PC-9 (cell line): Measurements from ENCODE around the gene TNFRSF12A. TPM values are rescaled to one million over a fixed set of nuclear protein-coding genes. Genes with fewer than 3 reads are reported as not detected.

Experiments
- BruUV-seq: library from RNA; stranded (reverse); fragments of 400-500 nt; replicated peaks from 2 replicates; lab custom pipeline; 2021; lab: Mats Ljungman, UMichigan
- CTCF ChIA-PET: fragments of 300-600 bp; sonication (Branson Sonifier 250); formaldehyde crosslinking; loops from one replicate; lab custom pipeline; 2022; ENCODE audit warnings: antibody characterized with exemption; lab: Charles Lee
- POLR2A ChIA-PET: fragments of 300-600 bp; sonication (Branson Sonifier 250); formaldehyde crosslinking; loops from one replicate; lab custom pipeline; 2022; ENCODE audit warnings: antibody characterized with exemption; ENCODE audit not compliant: unreplicated experiment; lab: Charles Lee
- DNase-seq, 2 experiments: peaks; one replicate each; pipeline versions ENCODE4 v3.0.0 to v3.0.0-alpha.2; 2015 to 2022; ENCODE audit warnings: mixed read lengths in 1 of 2
- H2AFZ ChIP-seq: fragments of 200-600 bp; sonication (generic); 2 replicates; pipeline ENCODE4 v1.8.1; 2017; ENCODE audit warnings: antibody characterized with exemption
- H3F3A ChIP-seq: fragments of 200-600 bp; sonication (generic); 2 replicates; pipeline ENCODE4 v1.8.1; 2017; ENCODE audit warnings: antibody characterized with exemption, mild to moderate bottlenecking, low read depth; ENCODE audit not compliant: insufficient read depth
- H3K27ac ChIP-seq: fragments of 200-600 bp; sonication (generic); 2 replicates; pipeline ENCODE4 v1.6.1; 2016; ENCODE audit warnings: mixed run types
- H3K27me3 ChIP-seq: fragments of 200-600 bp; sonication (generic); 2 replicates; pipeline ENCODE4 v1.6.1; 2016; ENCODE audit warnings: low read depth, mixed run types; ENCODE audit not compliant: insufficient read depth
- H3K36me3 ChIP-seq: fragments of 200-600 bp; sonication (generic); 2 replicates; pipeline ENCODE4 v1.6.1; 2016; ENCODE audit warnings: low read depth, mixed run types
- H3K4me1 ChIP-seq: fragments of 200-600 bp; sonication (generic); replicated peaks from 2 replicates; pipeline ENCODE4 v1.6.1; 2016; ENCODE audit warnings: mixed run types; ENCODE audit not compliant: insufficient read depth
- H3K4me2 ChIP-seq: fragments of 200-600 bp; sonication (generic); 2 replicates; pipeline ENCODE4 v1.6.1; 2017; ENCODE audit warnings: mixed run types
- H3K4me3 ChIP-seq: fragments of 200-600 bp; sonication (generic); 2 replicates; pipeline ENCODE4 v1.6.1; 2016; ENCODE audit warnings: mixed run types
- H3K79me2 ChIP-seq: fragments of 200-600 bp; sonication (generic); 2 replicates; pipeline ENCODE4 v1.6.1; 2017; ENCODE audit warnings: low read depth, mixed run types
- H3K9me2 ChIP-seq: fragments of 200-600 bp; sonication (generic); 2 replicates; pipeline ENCODE4 v1.8.1; 2017; ENCODE audit warnings: mild to moderate bottlenecking; ENCODE audit not compliant: insufficient read depth
- H3K9me3 ChIP-seq: fragments of 200-600 bp; sonication (generic); 2 replicates; pipeline ENCODE4 v1.8.1; 2016; ENCODE audit warnings: low read depth; ENCODE audit not compliant: insufficient read depth
- H4K20me1 ChIP-seq: fragments of 200-600 bp; sonication (generic); 2 replicates; pipeline ENCODE4 v1.8.1; 2017; ENCODE audit not compliant: insufficient read depth
- CTCF ChIP-seq: fragments of 200-600 bp; sonication (generic); conservative IDR thresholded peaks from 2 replicates; pipeline ENCODE4 v1.6.1; 2017; ENCODE audit warnings: mixed run types, antibody characterized with exemption, mild to moderate bottlenecking, moderate library complexity
- EZH2 ChIP-seq: fragments of 200-600 bp; sonication (generic); IDR thresholded peaks from 2 replicates; pipeline ENCODE4 v1.8.0; 2017; ENCODE audit warnings: antibody characterized with exemption, low read depth
- intact Hi-C: fragments of 100-400 bp; cut with micrococcal nuclease; formaldehyde crosslinking; loops from one replicate; pipeline ENCODE4 v1.10.0; 2022; ENCODE audit not compliant: unreplicated experiment
- total RNA-seq: library from RNA; stranded (reverse); gene quantifications from 2 replicates; pipeline ENCODE4 v1.2.3, GENCODE V29; 2021

The TNFRSF12A gene
- total RNA-seq, 1 experiment from 2014 or later = 226 TPM

- TF ChIP-seq CTCF (no peak), EZH2 (no peak)
- Histone ChIP-seq H3K36me3 (no peaks in the 10 kb centered on the region), H2AFZ (no peak overlapping the region), H3K4me2 (no peak overlapping the region), H4K20me1 (no peaks in the 10 kb centered on the region), H3K27me3 (no peaks in the 10 kb centered on the region), H3K79me2 (no peaks in the 10 kb centered on the region), H3K9me2 (no peaks in the 10 kb centered on the region), H3K4me1 (peaks cover 11% of the 10 kb centered on the region), H3K9me3 (no peaks in the 10 kb centered on the region), H3K27ac (no peak overlapping the region), H3F3A (no peaks in the 10 kb centered on the region), H3K4me3 (no peak overlapping the region)
- intact Hi-C loops = no loop called here
- ChIA-PET POLR2A (no interaction called here), CTCF (no interaction called here)
- no peak for DNase-seq
- BruUV-seq = no TSS peak
Observed at GRCh38 chr16:3062553-3062952, 42.4 kb downstream of the TNFRSF12A start.

- no TSS peak for BruUV-seq
Observed at GRCh38 chr16:3063625-3064386, 43.6 kb downstream of the TNFRSF12A start.

GRCh38 chr16:3065069-3065741, 45.0 kb downstream of the TNFRSF12A start, which contains the start of gene IL32:
Gene IL32, plus strand, starts transcription at chr16:3065640. Its CDS starts 172 bp downstream, at chr16:3065812.
- TF ChIP-seq EZH2 (no peak), CTCF (no peak)
- no peaks in the 10 kb centered on the region for H4K20me1 ChIP-seq
- no peaks in the 10 kb centered on the region for H3K9me3 ChIP-seq
- no peak within 1 kb of the TSS for H3K4me3 ChIP-seq
- H3K4me2 ChIP-seq = no peak within 1 kb of the TSS
- intact Hi-C loops = no loop called here
- no peaks in the 10 kb centered on the region for H3K36me3 ChIP-seq
- no TSS peak for BruUV-seq
- no peak for DNase-seq
- no peaks in the 10 kb centered on the region for H3K79me2 ChIP-seq
- CTCF ChIA-PET = no interaction called here
- H3F3A ChIP-seq = no peaks in the 10 kb centered on the region
- no peak within 1 kb of the TSS for H2AFZ ChIP-seq
- H3K9me2 ChIP-seq = no peaks in the 10 kb centered on the region
- peaks cover 12% of the 10 kb centered on the region for H3K4me1 ChIP-seq
- H3K27ac ChIP-seq = no peak within 1 kb of the TSS
- H3K27me3 ChIP-seq = no peaks in the 10 kb centered on the region
- POLR2A ChIA-PET = no interaction called here

More at GRCh38 chr16:3063625-3064386, 43.6 kb downstream of the TNFRSF12A start:
- DNase-seq = no peak
- H2AFZ ChIP-seq = no peak overlapping the region
- ChIA-PET POLR2A (no interaction called here), CTCF (no interaction called here)
- H3K36me3 ChIP-seq = no peaks in the 10 kb centered on the region
- intact Hi-C loops = no loop called here
- H3K4me1 ChIP-seq = peaks cover 17% of the 10 kb centered on the region
- H3K27me3 ChIP-seq = no peaks in the 10 kb centered on the region
- no peaks in the 10 kb centered on the region for H3K9me2 ChIP-seq
- H3K4me3 ChIP-seq = no peak overlapping the region
- no peaks in the 10 kb centered on the region for H4K20me1 ChIP-seq
- H3K4me2 ChIP-seq = no peak overlapping the region
- no peaks in the 10 kb centered on the region for H3K9me3 ChIP-seq
- H3K79me2 ChIP-seq = no peaks in the 10 kb centered on the region
- no peaks in the 10 kb centered on the region for H3F3A ChIP-seq
- TF ChIP-seq EZH2 (no peak), CTCF (no peak)
- no peak overlapping the region for H3K27ac ChIP-seq
